GM19035 (cell line): ENCODE results near the gene NR1H2.
A peak's percentile ranks its signal among the peaks of the same experiment; 100 is the strongest.
"Not testable (repeated sequence)": the region's sequence is repeated elsewhere in the genome, so short reads cannot be mapped to it uniquely, and the experiment has no call there.

ENCODE experiments used
- ATAC-seq: cut with Tn5 transposase; IDR thresholded peaks from one replicate; pipeline ENCODE4 v1.9.1; 2021; ENCODE audit not compliant: unreplicated experiment

The NR1H2 gene

DNA sequence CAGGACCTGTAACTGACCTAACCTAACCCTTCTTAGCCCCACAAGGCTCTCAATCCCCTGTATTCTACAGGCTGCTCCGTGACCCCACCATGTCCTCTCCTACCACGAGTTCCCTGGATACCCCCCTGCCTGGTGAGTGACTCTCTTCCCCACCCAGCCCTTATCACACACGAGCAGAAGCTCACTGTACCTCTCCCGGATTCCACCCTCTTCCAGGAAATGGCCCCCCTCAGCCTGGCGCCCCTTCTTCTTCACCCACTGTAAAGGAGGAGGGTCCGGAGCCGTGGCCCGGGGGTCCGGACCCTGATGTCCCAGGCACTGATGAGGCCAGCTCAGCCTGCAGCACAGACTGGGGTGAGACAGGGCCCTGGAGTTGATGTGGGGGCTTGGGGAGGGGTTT is 1.3 kb downstream of the NR1H2 start:
- no peak for ATAC-seq

DNA sequence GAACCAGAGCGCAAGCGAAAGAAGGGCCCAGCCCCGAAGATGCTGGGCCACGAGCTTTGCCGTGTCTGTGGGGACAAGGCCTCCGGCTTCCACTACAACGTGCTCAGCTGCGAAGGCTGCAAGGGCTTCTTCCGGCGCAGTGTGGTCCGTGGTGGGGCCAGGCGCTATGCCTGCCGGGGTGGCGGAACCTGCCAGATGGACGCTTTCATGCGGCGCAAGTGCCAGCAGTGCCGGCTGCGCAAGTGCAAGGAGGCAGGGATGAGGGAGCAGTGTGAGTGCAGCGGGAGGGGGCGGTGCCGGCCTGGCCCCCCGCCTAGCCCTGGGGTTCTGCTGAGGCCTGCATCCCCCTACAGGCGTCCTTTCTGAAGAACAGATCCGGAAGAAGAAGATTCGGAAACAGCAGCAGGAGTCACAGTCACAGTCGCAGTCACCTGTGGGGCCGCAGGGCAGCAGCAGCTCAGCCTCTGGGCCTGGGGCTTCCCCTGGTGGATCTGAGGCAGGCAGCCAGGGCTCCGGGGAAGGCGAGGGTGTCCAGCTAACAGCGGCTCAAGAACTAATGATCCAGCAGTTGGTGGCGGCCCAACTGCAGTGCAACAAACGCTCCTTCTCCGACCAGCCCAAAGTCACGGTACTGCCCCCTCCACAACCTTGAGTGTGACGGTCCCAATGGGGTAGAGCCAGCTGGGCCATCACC is 2.1 kb downstream of the NR1H2 start:
- ATAC-seq = no peak

DNA sequence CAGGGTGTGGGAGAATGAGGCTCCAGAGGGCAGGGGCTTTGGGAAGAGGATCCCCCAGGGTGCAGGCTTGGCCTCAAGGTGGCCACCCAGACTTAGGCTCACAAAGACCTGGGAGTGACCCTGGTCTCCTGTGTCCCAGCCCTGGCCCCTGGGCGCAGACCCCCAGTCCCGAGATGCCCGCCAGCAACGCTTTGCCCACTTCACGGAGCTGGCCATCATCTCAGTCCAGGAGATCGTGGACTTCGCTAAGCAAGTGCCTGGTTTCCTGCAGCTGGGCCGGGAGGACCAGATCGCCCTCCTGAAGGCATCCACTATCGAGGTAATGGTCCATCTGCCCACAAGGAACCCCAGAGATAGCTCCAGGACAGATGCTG is 2.6 kb downstream of the NR1H2 start:
- no peak for ATAC-seq

DNA sequence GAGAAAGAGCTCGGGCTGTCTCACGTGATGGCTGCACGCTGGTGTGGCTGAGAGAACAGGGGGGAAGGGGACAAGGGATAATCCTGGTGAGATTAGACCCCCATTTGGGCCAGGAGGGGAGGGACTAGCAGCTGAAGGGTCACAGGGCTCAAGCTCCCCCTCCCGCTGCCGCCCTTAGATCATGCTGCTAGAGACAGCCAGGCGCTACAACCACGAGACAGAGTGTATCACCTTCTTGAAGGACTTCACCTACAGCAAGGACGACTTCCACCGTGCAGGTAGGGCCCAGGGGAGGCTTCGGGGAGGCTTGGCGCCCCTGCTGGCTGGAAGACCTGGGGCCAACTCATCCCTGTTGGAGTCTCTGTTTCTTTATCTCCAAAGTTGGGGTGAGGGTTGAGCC is 3.3 kb downstream of the NR1H2 start:
- no peak for ATAC-seq

DNA sequence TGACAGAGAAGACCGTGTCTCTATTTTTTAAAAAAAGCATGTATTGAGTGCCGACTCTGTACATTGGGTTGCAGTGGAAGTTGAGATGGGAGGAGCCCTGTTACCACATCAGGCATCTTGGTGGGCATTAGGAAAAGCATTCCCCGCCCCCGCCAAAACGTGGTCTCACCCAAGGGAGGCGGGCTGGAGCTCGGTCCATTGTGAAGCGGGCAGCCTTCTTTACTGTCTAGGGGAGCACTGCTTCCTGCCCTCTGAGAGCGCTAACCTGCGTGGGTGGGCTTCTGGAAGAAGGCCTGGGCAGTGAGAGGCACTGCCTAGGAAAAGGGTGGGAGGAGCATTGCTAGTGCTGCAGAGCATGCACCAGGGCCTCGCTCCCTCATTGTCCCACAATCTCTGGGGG is 3.9 kb downstream of the NR1H2 start:
- ATAC-seq = no peak

DNA sequence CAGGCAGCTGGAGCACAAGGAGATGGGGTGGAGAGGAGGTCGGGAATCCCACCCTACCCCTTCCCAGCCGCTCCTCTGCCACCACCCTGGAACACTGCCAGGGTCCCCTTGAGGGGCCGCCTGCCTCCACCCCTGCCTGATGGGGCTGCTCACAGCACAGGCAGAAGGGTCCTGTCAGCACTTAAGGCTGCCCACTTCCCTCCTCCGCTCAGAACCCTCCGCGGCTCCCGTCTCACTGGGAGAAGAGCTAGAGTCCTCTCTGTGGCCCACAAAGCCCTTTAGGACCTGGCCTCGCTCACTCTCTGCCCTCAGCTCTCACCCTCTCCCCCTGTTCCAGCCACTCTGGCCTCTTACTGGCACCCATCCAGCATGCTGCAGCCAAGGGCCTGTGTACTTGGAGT is 4.5 kb downstream of the NR1H2 start:
- ATAC-seq = no peak

DNA sequence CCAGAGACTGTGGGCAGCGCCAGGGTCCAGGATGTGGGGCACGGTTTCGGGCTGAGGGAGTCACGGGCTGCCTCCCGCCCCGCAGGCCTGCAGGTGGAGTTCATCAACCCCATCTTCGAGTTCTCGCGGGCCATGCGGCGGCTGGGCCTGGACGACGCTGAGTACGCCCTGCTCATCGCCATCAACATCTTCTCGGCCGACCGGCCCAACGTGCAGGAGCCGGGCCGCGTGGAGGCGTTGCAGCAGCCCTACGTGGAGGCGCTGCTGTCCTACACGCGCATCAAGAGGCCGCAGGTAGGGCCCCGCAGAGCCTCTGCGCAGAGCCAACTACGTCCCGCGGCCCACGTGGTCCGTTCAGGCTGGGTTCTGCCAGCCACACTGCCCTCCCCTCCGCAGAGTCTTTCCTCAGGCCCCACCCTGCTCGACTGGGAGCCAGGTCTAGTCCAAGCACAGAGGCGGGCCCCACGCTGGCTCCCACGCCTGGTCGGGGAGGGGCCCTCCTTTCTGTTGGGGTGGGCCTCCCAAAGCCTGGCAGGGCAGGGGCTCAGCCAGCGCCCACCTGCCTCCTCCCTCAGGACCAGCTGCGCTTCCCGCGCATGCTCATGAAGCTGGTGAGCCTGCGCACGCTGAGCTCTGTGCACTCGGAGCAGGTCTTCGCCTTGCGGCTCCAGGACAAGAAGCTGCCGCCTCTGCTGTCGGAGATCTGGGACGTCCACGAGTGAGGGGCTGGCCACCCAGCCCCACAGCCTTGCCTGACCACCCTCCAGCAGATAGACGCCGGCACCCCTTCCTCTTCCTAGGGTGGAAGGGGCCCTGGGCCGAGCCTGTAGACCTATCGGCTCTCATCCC is 5.8 kb downstream of the NR1H2 start:
- no peak for ATAC-seq

DNA sequence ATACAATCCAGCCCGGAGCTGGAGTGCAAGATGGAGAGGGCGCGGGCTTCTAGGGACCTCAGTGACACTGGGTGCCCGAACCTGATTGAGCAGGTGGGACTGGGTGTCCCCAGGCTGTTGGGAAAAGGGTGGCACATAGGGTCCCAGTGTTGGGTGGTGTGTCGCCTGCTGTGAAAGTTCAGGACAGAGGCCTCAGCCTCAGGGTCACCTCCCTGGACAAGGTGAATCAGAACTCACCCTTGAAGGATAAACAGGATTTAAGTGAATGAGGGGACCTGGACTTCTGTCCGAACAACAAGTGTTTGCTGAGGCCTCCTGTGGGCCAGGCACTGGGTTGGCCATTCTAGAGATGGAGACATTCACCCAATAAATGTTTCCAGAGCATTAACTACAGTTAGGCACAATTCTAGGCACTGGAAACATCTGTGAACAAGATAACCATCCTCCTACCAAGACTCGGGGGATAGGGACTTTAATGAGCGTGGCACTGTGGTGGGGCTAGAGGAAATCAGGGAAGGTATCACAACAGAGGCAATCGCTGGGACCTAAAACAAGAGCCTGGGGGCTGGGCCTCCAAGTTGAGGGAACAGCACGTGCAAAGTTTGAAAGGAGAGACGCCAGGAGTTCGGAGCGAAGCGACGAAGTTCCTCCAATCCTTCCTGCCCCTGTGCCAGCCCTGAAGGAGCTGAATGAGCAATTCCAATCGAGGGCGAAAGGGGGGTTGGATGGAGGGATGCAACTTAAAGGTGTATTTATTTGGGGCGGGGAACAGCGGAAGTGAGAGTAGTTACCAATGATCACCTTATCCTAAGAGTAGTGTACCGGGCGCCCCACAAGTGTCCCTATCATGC is 7.0 kb downstream of the NR1H2 start:
- no peak for ATAC-seq

DNA sequence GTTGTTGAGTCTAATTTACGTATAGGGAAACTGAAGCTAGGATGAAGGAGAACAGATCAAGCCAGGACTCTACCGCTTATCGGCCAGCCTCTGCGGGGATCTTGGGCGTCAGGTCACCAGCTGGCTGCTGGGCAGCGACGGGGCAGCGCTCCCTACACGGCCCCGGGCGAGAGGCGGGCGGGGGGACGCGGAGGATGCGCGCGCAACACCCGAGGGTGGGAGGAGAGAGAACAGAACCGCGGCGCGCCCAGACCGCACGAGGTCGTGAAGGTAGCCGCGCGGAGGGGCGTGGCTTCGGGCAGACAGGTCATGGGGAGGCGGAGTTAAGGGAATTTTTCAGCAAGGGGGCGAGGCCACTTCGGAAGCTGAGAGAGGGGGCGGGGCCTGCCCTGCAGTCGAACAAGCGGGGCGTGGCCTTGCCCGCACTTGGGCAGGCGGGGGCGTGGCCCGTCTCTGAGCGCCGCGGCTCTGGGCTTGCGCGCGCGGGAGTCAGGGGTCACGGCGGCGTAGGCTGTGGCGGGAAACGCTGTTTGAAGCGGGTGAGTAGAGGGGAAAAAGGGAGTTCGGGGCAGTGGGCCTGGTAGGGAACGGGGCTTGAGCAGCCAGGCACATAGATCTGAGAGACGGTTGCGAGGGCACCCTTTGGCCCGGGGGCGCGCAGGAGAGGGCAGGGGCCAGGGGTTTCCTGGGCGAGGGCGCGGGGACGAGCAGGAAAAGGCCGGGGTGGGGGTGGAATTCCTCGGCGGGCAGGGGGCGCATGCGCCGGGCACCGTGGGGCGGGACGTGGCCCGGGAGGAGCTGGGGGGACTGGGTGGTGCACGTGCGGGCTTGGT is 7.8 kb downstream of the NR1H2 start, which contains the start of gene POLD1:
TSS of gene POLD1 (plus strand) at position 496 of the 833 bp plus-strand sequence. CDS start 14,505 bp downstream, outside the sequence.
- ATAC-seq = peak; percentile 89

DNA sequence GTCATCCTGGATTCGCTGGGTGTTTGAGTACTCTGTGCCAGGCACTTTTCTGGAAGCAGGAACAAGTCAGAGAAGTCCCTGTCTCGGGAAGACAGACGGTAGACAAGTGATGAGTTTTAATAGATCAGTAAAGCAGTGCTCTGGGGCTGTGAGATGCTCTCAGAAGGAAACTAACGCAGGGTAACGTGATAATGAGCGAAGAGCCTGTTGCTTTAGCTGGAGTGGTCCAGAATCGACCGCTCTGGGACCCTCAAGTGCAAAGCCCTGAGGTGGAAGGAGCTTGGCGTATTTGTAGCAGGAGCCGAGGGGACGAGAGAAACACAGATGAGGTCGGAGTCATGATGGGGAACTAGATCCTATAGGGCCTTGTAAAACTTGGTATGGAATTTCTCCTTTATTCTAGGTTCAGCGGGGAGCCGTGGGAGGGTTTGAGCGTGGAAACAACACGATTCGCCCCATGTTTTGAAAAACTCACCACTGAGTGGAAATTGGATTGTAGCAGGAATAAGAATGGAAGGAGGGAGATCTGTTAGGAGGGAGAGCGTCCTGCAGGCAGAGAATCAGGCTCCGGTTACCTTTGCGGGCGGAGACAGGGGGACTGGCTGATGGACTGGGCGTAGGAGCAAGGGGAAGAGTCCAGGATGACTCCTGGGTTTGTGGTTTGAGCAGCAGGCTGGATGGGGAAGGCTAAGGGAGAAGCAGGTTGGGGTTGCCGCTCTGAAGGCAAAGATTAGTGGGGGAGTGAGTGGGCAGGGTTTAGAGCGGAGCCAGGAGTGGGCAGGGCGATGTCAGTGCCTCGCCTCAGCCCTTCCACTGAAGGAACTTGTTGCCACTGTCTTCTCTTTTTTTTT is 8.7 kb downstream of the NR1H2 start:
- no peak for ATAC-seq

DNA sequence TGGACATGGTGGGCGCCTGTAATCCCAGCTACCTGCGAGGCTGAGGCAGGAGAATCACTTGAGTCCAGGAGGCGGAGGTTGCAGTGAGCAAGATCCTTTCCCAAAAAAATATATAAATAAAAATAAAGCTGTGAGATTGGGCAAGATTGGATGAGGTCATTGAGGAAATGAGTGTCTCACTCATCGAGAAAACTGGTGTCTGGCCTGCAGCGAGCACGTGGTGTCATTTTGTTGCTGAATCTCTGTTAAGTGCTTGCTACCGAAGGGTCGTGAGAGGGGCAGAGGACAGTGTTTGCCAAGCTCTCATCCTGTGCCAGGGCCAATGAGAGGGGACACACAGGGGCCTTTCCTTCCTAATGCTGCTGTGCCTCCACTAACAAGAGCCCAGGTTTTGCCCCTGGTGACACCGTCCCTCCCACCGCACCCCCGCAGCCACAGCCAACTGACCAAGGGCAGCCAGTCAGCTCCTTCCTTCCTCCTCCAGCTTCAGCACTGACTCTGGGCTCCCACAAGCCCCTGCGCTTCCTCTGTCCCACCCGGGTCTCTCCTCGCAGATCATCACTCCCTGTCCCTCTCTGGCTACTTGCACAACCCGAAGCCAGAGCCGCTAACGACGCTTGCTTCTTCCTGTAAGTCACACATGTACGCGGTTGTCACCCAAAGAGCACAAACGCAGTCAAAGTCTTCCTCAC is 11.1 kb downstream of the NR1H2 start:
- ATAC-seq = no peak

DNA sequence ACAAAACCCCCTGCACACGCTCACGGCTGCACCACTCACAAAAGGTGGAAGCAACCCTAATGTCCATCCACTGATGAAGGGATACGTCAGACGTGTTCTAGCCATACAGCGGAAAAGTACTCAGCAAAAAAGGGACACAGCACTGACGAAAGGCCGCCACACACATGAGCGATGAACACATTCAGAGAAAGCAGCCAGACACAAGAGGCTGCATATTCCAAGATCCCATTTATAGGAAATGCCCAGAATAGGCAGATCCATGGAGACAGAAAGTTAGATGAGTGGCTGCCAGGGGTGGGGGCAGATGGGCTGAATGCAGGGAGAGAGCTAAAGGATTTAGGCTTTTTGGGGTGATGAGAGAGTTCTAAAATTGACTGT is 11.6 kb downstream of the NR1H2 start:
- no peak for ATAC-seq

DNA sequence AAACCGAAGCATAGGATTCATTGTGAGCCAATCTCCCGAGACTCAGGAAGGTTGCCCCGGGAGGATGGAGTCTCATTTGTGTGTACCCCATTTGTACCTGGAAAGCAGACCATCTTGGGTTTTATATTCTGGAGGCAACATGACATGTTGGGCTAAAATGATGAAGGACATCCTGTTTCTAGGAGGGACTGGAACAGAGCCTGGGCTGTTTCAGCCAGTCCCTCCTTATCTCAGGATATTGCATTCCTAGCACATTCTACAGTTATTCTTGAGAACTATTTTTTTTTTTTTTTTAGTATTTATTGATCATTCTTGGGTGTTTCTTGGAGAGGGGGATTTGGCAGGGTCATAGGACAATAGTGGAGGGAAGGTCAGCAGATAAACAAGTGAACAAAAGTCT is 14.0 kb downstream of the NR1H2 start:
- ATAC-seq = not testable (repeated sequence)

DNA sequence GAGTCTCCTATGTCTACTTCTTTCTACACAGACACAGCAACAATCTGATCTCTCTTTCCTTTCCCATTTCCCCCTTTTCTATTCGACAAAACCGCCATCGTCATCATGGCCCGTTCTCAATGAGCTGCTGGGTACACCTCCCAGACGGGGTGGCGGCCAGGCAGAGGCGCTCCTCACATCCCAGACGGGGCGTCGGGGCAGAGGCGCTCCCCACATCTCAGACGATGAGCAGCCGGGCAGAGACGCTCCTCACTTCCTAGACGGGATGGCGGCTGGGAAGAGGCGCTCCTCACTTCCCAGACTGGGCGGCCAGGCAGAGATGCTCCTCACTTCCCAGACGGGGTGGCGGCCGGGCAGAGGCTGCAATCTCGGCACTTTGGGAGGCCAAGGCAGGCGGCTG is 14.7 kb downstream of the NR1H2 start:
- ATAC-seq = not testable (repeated sequence)

DNA sequence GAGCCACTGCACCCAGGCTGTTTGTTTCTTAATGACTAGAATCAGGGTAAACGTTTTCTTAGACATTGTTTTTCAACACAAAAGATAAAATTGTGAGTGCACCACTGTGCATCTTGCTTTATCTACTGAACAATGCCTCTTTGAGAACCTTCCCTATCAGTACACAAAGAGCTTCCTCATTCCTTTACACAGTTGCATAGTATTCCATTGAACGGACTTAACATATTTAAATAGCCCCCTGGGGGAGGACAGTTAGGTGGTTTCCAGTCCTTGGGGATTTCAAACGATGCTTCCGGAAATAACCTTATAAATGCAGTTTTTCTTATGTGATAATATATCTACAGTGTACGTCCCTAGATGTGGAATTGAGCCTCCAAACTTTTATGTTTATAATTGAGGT is 16.5 kb downstream of the NR1H2 start:
- ATAC-seq = no peak

DNA sequence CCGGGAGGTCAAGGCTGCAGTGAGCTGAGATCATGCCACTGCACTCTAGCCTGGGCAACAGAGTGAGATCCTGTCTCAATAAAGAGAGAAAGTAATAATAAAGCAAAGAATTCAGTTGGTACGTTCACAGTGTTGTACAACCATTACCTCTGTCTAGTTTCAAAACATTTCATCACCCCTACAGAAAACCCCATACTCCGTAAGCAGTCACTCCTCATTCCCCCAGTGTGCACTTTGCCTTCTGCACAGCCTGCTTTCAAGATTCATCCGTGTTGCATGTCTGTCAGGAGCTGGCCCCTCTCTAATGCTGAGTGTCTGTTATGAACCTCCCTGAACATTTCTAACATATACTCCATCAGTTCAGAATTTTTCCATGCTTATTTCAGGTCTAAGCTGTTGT is 17.3 kb downstream of the NR1H2 start:
- ATAC-seq = no peak

DNA sequence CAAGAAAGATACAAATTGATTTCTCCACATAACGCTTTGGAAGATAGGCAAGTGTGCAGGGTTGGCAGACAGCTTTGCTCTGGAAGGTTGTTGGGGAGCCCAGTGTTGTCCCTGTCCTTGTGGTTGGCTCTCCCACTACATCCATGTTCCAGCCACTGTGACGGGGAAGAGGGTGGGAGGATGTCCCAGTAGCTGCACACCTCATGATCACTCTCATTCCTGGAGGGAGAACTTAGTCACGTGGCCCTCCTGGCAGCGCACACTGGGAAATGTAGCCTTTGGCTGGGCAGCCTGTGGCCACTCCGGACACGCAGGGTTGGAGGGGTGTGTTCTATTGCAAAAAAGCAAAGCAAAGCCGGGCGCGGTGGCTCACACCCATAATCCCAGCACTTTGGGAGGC is 17.8 kb downstream of the NR1H2 start:
- no peak for ATAC-seq

DNA sequence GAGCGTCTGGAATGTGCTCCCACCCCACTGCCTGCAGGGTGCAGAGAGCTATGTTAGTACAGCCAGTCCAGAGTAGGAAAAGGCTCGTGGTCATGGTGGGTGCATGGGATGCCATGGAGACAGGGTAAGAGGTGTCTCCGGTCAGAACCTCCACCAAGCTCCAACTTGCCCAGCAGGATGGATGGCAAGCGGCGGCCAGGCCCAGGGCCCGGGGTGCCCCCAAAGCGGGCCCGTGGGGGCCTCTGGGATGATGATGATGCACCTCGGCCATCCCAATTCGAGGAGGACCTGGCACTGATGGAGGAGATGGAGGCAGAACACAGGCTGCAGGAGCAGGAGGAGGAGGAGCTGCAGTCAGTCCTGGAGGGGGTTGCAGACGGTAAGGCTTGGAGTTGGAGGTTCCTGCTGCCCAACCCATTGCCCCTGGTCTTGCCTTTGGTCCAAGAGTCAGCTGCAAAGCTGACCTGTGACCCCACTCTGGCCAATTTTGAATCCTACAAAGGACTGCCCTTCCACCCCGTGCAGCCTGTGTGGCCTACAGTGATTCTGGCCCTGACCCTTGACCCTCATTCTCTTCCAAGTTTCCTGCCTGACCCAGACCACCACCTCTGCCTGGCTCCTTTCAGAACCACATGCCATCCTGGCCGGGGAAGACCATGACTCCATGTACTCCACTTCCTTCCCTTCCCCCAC is 22.6 kb downstream of the NR1H2 start:
- no peak for ATAC-seq

DNA sequence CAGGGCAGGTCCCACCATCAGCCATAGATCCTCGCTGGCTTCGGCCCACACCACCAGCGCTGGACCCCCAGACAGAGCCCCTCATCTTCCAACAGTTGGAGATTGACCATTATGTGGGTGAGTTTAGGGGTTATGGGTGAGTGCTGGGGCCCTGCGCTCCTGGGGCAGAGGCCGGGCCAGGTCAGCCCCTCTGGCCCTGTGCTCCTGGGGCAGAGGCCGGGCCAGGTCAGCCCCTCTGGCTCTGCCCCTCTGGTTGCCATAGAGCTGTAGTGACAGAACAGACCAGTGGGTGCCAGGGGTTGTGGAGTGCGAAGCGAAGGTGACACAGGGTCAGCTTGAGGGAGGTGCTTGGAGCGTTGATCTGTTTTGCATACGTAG is 23.1 kb downstream of the NR1H2 start:
- ATAC-seq = no peak
